GM19463 (cell line): ENCODE data around the gene USP48.

Experiments used
- ATAC-seq: cut with Tn5 transposase; IDR thresholded peaks from one replicate; pipeline ENCODE4 v1.9.1; 2021; ENCODE audit warnings: mild to moderate bottlenecking, moderate library complexity; ENCODE audit not compliant: unreplicated experiment

The USP48 gene

DNA sequence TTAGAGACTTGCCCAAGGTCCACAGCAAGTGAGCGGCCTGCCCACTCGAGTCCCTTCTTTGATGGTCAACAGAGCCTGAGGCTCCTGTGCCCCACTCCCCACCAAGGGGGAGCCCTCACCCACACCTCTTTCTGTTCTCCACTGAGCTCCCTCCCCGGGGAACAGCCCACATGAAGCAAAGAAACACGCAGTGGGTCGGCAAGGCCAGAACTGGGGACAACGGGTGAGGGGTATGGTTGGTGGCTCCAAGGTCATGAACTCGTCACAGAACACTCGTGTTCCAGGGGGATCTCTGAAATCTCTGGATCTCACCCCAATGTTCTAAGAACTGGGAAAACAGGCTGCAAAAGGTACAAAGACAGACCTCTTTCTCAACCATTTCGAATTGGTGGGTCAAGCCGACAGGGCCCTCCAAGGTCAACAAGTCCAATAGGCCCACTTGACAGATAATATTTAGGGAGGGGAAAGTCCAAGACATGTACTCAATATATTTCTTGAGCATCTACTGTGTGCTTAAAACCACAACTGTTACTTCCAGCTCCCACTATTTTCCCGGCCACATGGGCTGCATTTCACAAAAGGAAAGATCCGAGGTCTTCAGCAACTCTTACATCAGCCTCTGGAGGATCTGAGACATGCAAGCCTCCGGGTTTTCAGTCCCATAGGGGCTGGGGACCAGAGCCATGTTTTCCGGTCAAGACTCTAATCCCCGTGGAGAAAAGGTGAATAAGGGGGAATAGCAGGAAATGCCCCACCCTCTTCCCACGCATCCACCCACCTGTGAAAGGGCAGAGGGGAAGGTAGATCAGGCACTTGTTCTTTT is 112.7 kb downstream of the USP48 start:
- ATAC-seq: no peak

DNA sequence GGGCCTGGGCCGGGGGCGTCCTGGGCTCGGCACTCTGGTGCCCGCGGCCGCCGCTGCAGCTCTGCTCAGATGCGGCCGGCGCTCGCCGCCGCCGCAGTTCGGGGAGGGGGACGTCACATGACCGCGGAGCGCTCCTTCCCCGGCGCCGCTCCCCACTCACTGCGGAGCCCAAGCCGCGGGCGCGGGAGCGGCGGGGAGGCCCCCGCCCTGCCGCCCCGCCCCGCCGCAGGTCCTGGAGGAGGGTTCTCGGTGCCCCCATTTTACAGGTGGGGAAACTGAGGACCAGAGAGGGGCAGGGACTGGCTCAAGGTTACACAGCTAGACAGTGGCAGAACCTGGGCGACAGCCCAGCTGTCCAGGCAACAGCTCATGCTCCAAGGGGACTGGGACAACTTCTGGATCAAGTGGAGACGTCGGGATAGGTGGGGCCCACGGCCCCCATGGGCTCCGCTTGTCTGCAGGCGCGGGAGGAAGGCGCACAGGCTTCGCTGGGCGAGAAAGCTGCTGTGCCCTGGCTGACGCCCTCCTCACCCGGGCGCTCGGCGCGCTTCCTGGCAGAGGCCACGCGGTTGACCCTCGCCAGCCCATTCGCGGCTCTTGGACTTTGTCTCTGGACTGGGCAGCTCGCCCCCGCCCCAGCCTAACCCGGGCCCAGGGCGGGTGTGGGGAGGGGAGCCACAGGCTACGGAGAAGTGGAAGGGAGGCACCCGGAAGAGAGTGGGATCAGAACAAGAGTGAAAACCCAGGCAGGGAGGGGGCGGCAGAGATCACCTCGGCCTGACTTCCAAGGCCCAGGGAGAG is 113.5 kb downstream of the USP48 start, which contains the start of gene RAP1GAP:
TSS of gene RAP1GAP (minus strand) at position 100 of the 801 bp plus-strand sequence. CDS start 49,325 bp downstream, outside the sequence.
- ATAC-seq: no peak

DNA sequence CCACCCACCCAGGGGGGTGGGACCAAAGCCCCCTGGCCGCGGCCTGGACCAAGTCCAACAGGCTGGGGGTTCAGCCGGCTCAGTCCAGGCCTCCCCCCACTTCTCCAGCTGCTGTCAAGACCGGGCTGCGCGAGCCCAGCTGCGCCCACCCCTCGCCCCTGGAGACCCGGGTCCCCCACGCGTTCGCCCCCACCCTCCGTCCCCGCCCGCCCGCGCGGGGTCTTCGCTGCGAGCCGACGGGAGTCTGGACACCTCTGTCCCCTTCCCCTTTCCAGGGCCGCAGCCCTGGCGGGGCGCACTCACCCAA is 114.0 kb downstream of the USP48 start:
- no peak for ATAC-seq

DNA sequence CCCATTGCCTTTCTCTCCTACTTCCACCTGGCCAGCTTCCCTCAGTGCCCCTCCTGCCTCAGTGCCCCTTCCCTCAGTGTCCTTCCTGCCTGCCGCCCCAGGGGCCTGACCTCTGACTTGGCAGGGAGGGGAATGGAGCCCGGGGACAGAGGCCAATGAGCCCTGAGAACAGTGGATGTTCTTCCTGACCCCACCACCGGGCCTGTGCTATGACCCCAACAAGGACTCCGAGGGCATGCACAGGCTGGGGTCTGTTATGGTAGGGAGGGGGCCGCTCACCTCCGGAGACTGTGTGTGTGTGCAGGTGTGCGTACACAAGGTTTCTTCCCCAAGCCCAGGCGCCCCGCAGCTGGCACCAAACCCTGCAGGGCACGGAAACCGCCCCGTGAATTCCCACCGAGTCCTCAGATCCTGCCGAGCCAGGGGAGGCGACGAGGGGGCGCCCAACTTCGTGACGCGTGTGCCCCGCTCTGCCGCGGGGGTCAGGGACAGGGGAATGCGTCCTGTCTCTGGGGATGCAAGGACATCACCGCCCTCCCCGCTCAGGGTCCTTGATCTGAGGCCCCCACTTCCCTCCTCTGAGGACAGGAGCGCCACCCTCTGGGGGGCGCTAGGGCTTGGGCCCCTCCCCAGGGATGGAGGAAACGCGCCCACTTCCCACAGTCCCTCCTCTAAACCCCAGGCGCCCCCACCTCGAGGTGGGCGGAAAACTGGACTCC is 114.6 kb downstream of the USP48 start:
- ATAC-seq: no peak

DNA sequence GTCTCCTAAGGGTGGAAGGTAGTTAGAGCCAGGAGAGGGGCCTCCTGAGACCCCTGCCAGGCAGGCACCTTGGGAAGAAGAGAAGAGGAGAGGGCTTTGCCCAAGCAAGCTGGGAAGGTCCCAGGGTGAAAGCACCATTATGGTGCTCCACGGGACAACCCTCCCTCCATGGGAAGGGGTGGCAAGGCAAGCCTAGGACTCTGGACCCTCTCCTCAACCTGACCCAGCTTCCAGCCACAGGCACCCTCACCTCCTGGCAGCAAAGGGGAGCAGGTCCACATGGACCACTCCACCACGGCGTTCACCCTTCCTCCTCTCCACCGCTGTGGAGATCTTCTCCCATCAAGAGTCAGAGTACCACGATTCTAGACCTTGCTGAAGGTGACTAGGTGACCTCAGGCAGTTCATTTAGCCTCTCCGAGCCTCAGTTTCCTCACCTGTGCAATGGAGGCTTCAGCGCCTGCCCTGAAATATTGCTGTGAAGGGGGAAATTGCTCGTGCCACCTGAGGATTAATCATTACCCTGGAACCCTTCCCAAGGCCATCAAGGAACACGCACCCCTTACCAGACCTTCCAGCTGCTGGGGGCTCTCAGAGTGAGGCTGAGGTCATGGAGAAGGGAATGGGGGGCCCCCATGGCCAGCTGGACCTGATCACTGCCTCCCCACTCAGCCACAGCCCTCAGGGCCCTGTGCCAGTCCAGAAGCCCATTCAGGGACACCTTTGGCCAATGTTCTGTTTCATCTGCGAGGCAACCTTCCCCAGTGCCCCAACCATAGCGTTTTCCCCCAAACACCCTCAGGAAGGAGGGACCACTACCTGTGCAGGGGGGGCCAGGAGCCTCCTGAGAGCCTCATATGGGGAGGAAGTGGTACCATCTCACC is 115.4 kb downstream of the USP48 start:
- ATAC-seq: no peak

DNA sequence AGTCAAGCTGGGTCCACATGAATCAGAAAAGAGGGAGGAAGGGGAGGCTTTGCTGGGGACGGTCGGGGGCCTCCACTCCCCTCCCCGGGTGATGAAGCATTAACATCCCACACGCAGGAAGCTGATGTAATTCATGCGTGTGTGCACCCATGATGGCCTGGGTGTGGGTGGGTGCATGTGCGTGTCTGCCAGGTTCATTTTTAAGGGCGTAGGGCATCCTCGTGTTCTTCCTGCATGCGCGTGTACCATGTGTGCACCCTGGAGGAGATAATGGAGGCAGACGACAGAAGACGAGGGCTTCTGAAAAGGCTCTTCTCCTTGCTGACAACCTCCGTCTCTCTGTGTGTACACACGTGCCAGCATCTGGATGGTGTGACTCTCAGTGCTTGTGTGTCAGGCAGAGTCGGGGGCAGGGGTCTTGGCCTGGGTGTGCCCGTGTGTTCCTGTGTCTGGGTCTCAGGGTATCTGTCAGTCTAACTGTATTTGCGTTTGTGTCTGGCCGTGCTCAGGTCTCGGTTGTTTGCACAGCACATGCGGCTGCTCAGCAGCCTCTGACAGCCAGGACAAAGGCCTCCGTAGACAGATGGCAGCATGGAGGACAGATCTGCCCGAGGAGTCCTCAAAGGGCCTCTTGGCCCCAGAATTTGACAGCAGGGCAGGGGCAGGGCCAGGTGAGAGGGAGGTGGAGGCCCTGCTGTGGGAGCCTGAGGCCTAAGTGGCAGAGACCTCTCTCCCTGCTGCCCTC is 116.2 kb downstream of the USP48 start:
- no peak for ATAC-seq

DNA sequence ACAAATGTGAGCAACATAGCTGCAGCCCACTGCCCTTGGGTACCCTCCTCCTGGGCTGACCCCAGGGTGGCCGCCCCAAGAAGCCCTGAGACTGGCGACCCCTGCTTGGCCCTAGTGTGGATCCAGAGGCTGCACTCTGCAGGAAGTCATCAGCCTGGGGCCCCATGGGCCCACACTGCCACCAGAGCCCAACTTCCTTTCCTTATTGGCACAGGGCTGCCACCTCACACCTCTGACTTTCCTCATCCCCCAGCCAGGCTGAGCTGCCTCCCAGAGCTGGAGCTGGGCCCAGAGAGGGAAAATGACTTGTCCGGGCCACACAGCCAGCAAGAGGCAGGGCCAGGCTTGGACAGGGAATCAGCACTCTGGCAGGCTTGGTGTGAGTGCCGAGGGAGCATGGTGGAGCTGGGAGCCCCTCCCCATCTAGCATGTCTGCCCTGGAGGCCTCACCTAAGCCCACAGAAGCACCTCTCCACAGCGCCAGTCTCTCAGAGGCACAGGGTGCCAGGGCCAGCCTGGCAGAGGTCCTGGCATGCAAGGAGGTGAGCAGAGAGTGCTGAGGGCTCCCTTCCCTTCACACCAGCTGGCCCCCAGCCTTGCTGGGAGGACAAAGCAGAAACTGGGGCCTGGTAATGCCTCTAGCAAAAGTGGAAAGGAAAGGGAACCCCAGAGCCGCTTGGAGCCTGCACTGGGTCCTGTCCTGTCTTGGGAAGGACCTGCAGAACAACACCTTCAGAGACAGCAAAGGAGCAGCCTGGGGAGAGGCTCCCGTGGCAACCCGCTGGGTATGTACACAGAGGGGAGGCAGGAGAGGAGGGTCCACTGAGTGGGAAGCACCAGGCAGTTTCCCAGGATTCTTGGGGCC is 117.0 kb downstream of the USP48 start:
- no peak for ATAC-seq

DNA sequence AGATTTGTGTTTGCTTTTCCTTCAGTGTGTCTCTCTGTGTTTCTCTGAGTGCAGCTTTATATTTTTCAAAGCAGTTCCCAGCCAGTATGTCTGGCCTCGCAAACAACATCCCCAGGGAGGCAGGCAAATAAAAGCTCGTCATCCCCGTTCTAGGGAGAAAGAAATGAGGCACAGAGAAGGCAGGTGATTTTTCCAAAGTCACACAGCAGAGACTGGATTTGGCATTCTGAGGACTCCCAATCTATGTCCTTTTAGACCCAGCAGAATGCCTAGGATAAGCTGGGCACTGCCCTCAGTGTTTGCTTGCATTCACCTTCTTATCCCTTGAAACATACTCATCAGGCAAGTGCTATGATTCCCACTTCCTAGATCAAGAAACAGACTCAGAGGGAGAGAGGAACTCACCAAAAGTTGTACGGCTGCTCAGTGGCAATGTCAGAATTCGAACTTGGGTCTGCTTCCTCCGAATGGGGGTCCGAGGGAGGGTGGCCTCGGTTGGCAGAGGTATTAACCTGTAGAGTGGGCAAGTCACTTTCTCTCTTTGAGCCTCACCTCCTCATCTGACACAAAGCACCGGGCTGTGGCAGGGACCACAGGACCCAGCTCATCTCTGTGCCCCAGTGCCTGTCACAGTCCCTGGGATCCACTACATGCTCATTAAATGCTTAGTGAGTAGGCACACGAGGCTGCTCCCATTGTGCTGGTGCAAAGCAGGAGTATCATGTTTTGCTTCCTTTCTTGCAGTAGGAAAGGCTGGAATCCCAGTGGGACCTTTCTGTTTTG is 118.0 kb downstream of the USP48 start:
- no peak for ATAC-seq

DNA sequence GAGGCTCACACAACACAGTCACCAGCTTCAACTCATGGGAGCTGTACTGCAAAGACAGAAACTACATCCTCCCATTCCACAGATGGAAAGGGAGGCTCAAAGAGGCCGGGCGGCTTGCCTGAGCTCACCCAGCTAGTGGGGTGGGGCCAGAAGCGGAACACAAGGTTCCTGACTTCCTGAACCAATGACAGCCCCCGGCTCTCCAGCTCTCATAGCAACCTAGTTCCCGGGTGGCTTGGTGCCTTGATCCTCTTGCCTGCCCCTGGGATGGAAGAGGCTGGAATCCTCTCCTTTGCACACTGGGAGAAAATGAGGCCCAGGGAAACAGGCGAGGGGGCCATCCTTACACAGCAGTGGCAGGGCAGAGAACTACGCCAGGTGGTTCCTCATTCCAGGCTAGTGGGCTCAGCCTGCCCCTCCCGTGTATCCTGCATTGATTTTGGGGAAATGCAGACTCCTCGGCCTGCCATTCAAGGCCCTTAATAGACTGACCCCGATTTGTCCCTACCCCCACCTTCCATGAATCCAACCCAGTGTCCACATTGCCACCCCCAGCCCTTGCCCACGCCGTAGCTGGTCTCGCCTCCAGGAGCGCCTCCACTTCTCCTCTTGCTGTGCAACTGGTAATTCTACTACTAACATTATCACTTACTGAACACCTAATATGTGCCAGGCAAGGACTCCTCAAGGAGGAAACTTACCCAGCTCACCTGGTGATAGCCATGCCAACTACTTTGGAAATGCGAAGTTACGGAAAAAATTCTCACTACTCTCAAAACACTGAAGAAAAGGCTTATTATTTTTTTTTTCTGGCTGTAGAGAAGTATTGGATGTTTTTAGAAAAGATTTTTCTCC is 118.8 kb downstream of the USP48 start:
- ATAC-seq: no peak

DNA sequence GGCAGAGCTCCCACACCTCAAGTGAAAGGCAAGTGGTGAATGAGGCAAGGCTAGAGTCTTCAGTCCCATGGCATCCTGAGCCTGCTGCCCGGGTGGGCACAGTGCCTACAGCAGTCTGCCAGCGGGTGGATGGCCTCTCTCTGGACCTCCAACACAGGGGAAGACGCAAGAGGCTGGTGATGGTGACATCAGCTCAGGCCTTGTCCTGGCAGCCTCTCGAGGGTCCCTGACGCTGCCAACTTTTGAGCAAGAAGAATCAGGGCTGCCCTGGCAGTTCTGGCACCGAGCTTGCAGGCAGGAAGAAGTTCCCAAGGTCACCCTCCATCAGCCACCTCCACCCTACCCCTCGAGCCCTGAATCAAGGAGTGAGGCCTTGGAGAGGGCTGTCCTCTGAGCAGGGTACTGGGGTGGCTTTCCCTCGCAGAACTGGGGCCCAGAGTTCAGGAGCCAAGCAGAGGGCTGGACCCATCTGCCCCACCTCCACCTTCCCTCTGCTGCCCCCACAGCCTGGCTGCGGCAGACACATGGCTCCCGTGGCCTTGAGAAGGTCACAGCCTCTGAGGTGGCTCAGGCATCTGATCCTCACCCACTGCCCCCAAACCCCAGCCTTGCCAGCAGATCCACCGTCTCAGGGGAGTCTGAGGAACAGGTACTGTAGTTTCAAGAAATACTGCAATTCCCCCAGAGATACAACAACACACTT is 119.5 kb downstream of the USP48 start:
- ATAC-seq: no peak

DNA sequence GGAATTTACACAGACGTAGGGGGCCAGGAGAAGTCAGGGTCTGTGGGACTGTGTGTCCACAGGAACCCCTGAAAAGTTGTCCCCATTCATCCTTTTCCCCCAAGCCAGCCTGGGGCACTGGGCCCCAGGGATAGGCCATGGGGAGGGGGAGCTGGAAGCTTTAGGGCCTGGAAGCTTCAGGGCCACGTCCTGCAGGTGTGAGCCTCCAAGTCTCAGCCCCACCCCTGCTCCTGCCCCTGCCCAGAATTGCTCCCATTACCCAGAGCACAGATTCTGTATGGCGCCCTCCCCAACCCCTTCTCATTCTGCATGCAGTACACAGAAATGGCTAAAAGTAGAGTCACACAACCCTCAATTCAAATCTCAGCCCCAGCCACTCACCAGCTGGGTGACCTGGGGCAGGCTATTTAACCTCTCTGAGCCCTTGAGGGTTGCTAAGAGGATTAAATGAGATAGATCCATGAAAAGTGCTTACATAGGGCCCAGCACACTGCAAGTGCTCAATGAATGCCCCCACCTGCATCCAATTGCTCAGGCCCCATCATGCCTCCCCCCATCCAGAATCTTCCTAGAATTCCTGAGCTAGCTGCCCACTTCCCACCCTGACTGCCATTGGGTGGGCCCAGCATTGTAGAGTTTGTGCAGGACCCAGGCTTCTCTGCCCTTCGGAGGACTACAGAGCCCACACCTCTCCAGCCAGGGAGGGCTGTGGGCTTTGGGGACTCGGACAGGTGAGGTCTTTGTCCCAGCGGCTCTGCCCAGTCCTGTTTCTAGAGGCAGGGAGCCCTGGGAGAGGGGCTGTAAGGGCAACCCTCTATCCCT is 120.3 kb downstream of the USP48 start:
- ATAC-seq: no peak

DNA sequence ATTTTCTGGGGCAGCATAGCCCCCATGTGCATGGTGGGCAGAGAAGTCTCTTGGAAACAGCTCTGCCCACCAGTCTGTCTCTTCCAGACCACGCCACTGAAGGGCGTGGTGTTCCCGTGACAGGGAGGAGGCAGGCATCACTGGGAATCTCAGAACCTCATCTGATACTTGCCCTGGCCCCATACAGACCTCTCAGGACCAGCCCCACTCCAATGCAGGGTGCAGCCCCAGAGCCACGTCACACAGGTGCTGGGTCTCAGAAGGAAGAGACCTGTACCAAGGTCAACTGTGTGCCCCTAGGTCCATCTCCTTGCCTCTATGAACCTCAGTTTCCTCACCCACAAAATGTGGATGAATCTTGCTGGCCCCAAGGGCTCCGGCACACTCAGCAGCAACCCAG is 121.1 kb downstream of the USP48 start:
- ATAC-seq: no peak

DNA sequence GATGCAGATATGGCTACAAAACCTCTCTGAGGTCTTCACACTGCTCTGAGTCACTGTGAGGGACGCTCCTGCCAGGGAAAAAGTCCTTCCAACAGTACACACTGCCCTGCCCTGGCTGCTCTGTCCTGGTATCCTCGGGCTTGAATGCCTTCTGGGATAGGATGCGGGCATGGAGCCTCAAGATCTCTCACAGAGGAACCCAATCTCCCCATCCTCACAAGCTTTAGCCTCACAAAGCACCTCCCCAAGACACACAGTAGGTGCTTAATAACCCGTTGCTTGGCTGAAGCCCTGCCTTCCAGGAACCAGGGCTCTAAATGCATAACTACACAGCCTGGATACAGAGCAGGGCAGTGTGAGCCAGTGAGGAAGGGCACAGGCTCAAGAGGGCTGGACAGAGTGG is 123.0 kb downstream of the USP48 start:
- no peak for ATAC-seq

DNA sequence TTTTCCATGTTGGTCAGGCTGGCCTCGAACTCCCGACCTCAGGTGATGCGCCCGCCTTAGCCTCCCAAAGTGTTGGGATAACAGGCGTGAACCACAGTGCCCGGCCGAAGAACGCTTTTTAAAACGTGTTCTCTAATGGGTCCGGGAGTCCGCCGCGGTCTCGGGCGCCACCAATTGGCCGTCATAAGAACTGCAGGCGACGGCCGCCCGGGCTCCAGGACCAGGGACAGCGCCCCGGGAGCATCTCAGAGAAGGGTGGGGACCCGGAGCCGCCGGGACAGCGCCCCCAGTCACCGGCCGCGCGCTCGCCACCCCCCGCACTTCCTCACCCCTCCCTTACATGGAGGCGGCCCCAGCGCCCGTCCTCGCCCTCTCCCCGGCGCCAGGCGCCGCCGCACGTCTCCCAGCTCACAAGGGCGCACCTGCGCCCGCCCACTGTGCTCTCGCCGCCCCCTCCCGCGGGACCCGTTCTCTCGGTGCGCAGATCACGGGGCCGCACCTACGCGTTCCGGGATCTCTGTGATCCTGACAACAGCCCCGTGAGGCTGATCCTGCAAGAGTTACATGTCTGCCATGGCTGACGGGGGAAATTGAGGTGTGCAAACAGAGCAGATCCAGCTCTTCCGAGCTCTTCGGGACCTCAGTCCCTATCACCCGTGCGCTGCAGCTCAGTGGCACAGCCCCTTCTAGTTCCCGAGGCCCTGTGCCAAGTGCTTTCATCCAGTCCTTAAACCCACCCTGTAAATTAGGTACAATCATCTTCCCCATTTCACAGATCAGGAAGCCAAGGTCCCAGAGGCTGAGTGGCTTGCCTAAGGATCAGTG is 123.6 kb downstream of the USP48 start:
- ATAC-seq: no peak
